ENCODE measurements around the gene TM7SF2. TPM values are rescaled to one million over a fixed set of nuclear protein-coding genes. Genes with fewer than 3 reads are reported as not detected.

Gene TM7SF2
- total and polyA plus RNA-seq, 8 donors: 7.6 to 118 (median 41.5) TPM

GRCh38 chr11:65150509-65151299 is 39.0 kb downstream of the TM7SF2 start:
- peaks cover 9 to 21% (median 10%) of the 10 kb centered on the region in 4 donors for H3K4me1 ChIP-seq
- intact Hi-C loops (cut with DNase I; ENCODE audit: low total_unique reads): no loop called here
- peak; percentile 85 to 86 for DNase-seq
- H3K27me3 ChIP-seq: no peaks in the 10 kb centered on the region
- H3K9me3 ChIP-seq: peaks cover 0 to 4% (median 1%) of the 10 kb centered on the region in 4 donors
- H3K36me3 ChIP-seq: no peaks in the 10 kb centered on the region
- peak overlapping the region in 4 of 5 donors; percentile 32 to 65 (median 58) for H3K27ac ChIP-seq
- WGBS, 5 donors: 21 to 40% (median 34%) methylated on average over 10 to 12 of the region's 12 CpGs
- TF ChIP-seq, protein P1, sequence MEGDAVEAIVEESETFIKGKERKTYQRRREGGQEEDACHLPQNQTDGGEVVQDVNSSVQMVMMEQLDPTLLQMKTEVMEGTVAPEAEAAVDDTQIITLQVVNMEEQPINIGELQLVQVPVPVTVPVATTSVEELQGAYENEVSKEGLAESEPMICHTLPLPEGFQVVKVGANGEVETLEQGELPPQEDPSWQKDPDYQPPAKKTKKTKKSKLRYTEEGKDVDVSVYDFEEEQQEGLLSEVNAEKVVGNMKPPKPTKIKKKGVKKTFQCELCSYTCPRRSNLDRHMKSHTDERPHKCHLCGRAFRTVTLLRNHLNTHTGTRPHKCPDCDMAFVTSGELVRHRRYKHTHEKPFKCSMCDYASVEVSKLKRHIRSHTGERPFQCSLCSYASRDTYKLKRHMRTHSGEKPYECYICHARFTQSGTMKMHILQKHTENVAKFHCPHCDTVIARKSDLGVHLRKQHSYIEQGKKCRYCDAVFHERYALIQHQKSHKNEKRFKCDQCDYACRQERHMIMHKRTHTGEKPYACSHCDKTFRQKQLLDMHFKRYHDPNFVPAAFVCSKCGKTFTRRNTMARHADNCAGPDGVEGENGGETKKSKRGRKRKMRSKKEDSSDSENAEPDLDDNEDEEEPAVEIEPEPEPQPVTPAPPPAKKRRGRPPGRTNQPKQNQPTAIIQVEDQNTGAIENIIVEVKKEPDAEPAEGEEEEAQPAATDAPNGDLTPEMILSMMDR (IDR thresholded peaks at IDR 0.05): no peak
- TF ChIP-seq POLR2AphosphoS5 (IDR thresholded peaks at IDR 0.05): peak in 1 of 3 donors; percentile 49
- H3K4me3 ChIP-seq: no peak overlapping the region

DNA sequence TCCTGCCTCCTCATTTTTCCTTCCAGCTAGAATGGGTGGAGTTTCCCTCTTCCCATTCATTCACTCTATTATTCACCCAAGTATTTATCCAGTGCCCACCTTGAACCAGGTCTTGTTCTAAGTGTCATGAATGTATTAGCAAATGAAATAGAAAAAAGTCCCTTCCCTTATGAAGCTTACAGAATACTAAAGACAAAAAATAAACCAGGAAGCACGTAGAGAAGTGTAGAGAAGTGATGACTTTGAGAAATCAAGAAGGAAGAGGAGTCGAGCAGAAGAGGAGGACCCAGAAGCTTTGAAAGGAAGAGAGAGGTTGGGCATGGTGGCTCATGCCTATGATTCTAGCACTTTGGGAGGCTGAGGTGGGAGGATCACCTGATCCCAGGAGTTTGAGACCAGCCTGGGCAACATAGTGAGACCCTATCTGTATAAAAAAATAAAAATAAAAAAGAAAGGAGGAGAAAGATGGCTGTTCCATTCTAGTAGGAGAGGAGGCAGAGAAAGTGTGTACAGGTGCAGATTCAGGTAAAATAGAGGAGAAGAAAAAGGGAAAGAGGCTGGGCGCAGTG is 39.7 kb downstream of the TM7SF2 start:
- no peak for DNase-seq
- peaks cover 9 to 21% (median 10%) of the 10 kb centered on the region in 4 donors for H3K4me1 ChIP-seq
- no peaks in the 10 kb centered on the region for H3K27me3 ChIP-seq
- peaks cover 0 to 4% (median 1%) of the 10 kb centered on the region in 4 donors for H3K9me3 ChIP-seq
- no peaks in the 10 kb centered on the region for H3K36me3 ChIP-seq
- intact Hi-C loops (cut with DNase I; ENCODE audit: low total_unique reads): no loop called here
- no peak for TF ChIP-seq POLR2AphosphoS5 (IDR thresholded peaks at IDR 0.05)
- TF ChIP-seq POLR2A (IDR thresholded peaks at IDR 0.05): no peak
- TF ChIP-seq, protein P1 (IDR thresholded peaks at IDR 0.05): no peak
- no peak for TF ChIP-seq EP300 (IDR thresholded peaks at IDR 0.05)
- H3K4me3 ChIP-seq: no peak overlapping the region
- WGBS, 5 donors: 68 to 83% (median 78%) methylated on average over 3 of the region's 3 CpGs
- H3K27ac ChIP-seq: peak overlapping the region in 4 of 5 donors; percentile 32 to 65 (median 58)

DNA sequence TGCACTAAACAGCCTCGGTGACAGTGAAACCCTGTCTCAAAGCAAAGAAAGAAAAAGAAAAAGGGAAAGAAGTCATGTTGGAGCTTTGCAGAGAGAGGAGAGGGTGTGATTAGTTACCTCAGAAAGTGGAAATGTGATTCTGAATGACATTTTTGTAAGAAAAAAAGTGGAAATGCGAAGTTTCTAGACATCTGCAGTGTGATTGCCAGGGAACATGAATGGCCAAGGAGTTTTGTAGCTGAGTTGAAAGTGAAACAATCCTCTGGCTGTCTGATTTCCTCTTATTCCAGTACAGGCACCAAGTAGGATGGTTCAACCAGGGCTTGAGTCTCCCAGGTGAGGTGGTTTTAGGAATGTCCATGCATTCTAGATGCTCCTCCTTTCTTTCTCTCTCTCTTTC is 40.5 kb downstream of the TM7SF2 start:
- intact Hi-C loops (cut with DNase I; ENCODE audit: low total_unique reads): no loop called here

GRCh38 chr11:65156256-65156655 is 44.6 kb downstream of the TM7SF2 start:
- H3K4me3 ChIP-seq: no peak overlapping the region
- no peaks in the 10 kb centered on the region for H3K9me3 ChIP-seq
- no peaks in the 10 kb centered on the region for H3K36me3 ChIP-seq
- no peaks in the 10 kb centered on the region for H3K27me3 ChIP-seq
- DNase-seq: no peak
- TF ChIP-seq, protein P1 (IDR thresholded peaks at IDR 0.05): no peak
- TF ChIP-seq POLR2A (IDR thresholded peaks at IDR 0.05): no peak
- TF ChIP-seq POLR2AphosphoS5 (IDR thresholded peaks at IDR 0.05): no peak
- TF ChIP-seq EP300 (IDR thresholded peaks at IDR 0.05): no peak
- intact Hi-C loops (cut with DNase I; ENCODE audit: low total_unique reads): no loop called here
- 94 to 99% (median 96%) methylated on average over 3 of the region's 3 CpGs for WGBS, 5 donors
- no peak overlapping the region for H3K27ac ChIP-seq
- peaks cover 0 to 6% (median 1%) of the 10 kb centered on the region in 4 donors for H3K4me1 ChIP-seq

More for the DNA sequence above, 40.5 kb downstream of the TM7SF2 start:
- TF ChIP-seq POLR2AphosphoS5 (IDR thresholded peaks at IDR 0.05) (no peak), POLR2A (IDR thresholded peaks at IDR 0.05) (no peak), EP300 (IDR thresholded peaks at IDR 0.05) (no peak)
- TF ChIP-seq, protein P1 (IDR thresholded peaks at IDR 0.05): no peak
- H3K27ac ChIP-seq: no peak overlapping the region
- no peaks in the 10 kb centered on the region for H3K27me3 ChIP-seq
- WGBS, 5 donors: 52 to 88% (median 70%) methylated on average over 2 of the region's 2 CpGs
- no peak overlapping the region for H3K4me3 ChIP-seq
- peaks cover 0 to 4% (median 1%) of the 10 kb centered on the region in 4 donors for H3K9me3 ChIP-seq
- DNase-seq: no peak
- H3K4me1 ChIP-seq: peaks cover 9 to 21% (median 10%) of the 10 kb centered on the region in 4 donors
- no peaks in the 10 kb centered on the region for H3K36me3 ChIP-seq
